NCI-H1436 treated with DMSO at 0.1 percent for 48 hours (cell line): ENCODE results near the gene IL33.

ENCODE experiments used
- DNase-seq: peaks from one replicate; lab custom pipeline; 2025; lab: John Stamatoyannopoulos, UW

The IL33 gene

DNA sequence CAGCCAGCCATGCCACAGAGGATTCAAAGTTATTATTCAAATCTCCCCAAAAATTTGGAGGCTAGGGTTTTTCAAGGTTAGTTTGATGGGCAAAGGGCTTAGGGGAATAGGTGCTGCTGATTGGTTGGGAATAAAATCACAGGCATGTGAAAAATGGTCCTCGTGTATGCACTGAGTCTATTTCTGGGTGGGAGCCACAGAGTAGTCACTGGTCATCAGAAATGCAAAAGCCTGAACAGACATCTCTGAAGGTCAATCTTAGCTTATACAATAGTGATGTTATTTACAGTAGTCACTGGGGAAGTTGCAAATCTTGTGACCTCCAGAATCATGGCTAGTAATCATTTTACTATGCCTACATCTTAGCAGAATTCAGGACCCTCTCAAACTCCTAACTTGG, 1.3 kb downstream of the IL33 start:
- DNase-seq = no peak

DNA sequence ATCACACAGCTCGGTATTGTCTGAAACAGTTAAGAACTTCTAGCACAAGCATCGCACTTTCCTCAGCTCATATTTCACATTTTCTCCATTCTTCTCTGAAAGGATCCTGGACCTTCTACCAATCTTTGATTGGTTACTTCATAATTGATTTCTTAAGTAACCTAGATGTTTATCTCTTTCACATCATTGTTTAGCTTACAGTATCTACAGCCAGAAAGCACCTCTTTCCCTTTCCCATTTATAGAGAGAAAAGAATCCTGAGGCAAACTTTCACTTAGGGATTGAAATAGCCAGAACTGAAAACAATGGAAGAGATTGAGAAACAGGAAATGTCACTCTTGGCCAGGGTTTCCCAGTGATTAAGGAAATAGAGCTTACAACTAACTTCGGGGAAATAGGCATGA, 2.5 kb downstream of the IL33 start:
- no peak for DNase-seq

DNA sequence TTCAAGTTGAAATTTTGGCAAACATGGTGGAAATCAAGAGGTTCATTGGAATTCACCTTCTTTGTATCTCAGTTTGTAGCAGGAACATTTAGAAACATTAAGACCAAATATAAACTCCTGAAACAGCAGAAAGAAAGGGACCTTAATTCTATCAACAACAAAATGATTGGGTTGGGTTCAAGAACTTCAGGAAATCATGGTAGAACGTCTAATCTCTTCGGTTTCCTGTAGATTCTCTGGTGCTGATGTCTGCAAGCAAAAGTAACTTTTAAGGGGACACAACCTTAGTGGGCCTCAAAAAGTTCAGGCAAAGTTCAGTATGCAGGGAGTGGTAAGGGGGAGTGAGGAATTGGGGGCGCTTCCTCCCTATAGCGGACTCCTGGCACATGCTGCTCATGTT, 3.4 kb downstream of the IL33 start:
- DNase-seq = no peak

DNA sequence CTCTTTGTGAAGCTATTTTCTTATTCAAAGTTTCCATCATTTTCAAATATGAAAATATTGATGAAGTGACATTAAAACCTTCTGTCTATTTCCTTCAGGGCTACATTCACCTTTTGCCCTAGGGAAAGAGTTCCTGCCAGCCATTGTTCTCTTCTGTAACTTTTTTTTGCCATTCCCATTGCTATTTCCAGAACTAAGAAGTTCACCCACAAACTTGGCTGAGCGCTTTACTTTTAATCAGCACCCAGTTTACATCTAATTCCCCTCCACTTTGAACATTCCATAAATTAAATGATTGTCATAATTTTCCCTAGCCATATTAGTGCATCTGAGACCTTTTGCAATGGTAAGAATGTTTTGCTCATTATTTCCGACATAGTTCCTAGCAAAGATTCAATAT, 4.4 kb downstream of the IL33 start:
- no peak for DNase-seq

DNA sequence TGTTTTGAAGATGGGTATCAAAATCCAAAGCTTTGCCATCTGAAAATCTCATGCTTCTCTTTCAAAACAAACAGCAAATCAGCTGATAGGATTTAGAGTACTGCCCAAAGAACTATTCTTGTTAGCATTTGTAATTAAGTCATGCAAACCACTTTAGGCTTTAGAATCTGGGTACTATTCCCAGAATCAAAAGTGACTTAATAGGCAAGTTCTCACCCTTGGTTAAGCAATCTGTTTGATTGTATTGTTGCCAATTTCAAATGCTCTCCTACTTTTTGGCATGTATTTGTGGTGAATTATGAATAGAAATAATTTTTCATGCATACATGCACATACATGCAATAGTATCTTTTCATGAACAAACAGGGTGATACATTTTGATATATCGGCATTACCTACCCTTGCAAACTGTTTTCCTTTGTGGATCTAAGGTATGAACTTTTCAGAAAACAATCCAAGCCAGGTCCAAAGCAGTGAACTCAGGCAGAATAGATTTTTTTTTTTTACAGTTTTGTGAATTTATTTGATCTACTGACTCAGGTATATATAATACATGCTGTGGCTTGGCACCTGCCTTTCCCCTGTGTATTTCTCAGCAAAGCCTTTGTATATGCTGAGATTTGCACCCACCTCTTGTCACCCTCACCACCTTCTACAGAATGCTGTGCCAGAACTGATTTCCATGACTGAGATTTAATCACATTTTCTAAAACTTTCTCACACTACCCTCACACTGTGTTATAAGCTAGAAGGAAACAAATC, 9.0 kb downstream of the IL33 start:
- DNase-seq = no peak

DNA sequence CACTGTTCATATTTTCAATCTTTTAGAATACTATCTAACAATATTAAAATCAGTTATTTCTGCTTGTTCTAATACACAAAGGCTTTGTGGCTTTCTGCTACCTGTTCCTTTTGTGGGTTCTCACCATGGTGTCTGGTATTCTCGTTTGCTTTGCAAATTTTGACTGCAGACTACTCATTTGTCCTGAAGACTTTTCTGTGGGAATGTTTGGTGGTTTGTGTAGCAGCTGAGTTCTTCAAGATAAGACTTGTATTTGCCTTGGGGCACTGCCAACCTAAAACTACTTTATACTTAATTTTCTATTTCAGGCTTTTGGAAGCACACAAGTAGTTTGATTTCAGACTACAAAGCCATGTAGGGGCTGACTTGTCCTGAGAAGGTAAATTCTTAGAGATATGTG, 11.1 kb downstream of the IL33 start:
- DNase-seq = no peak

DNA sequence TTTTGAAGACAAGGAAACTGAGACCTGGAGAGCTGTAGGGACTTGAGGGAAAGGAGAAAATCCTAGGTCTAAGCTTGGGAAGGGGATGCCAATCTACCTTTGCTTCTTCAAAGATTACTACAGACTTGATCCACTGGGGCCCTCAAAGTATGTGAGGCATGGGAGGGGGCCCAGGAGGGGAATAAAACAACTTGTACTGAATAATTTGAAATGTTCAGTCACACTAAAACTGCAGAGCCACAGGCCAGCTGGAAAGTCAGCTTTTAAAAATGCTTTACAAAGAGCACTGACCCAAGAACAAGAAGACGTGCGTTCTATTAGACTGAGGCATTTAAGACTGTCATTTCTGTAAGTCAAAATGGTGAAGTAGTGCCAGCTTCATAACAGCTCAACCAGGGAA, 13.6 kb downstream of the IL33 start:
- DNase-seq = no peak

DNA sequence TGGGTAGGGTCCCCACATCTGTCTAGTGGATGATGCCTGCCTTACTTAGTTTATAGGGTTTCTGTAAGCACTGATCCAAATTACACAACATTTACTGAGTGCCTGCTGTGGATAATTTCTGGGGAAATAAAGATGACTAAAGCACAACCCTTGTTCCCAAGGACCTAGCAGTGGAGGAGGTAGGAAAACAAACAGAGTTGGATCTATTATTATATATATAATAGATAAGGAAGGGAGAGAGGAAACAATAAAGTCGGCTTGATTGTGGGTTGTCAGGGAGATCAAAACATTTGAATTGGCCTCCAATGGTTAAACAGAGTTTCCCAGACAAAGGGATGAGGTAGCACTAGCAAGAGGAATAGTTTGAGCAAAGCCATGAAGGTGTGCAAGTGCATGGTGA, 14.0 kb downstream of the IL33 start:
- DNase-seq = no peak

DNA sequence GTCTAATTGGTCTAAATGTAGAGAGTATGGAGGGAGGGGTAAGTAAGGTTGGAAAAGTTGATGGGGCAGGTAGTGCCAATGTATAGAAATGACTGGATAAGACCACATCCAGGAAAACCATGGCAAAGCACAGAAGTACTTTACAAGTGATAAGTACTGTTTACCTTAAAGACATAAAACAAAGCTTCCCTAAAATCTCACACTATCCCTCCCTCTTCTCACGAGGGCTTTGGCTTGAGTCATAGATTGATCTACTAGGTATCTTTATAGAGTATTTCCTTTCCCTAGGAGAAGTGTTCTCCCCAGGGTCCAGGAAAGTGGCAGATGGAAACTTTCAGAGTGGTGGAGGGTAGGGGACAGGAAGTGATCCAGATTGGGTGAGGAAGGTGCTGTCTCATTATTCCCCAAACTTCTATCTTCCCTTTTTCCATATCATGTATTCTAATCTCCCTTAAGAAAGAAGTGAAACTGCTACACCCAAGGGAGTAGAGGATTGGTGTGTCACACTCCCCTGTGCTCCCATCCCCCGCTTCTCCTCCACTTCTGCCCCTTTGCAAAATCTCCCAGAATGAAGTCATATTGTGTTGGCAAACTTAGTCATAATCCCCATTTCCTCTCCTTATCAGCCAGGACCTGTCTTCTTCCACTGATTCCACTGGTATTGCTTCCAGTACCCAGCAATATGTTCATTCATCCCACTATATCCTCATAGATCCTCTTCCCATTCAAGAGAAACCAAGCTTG, 14.6 kb downstream of the IL33 start:
- no peak for DNase-seq

DNA sequence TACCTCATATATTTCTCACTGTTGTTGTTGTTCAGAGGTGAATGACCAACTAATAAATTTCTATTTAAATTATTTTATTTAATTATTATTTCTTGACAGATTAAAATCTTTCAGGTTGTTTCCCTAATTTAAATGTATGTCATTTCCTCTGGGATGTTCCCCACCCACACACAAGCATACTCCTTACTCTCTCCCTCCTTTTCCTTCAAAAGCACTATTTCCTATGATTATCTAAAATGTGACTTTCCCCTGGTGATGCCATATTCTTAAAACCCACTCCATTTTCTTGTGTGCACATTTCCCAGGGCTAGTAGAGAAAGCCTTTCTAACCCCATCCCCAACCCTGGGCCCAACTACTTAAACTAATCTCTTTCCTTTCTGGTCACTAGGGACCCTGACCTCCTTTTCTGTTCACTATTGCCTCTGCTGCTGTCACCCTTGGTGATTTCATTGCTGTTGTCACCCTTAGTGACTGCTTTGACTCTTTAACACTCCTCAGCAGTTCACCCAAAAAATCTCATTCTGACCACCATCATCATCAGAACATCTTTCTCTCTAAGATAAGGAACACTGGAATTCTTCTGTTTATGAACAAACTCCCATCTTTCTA, 16.8 kb downstream of the IL33 start:
- no peak for DNase-seq

DNA sequence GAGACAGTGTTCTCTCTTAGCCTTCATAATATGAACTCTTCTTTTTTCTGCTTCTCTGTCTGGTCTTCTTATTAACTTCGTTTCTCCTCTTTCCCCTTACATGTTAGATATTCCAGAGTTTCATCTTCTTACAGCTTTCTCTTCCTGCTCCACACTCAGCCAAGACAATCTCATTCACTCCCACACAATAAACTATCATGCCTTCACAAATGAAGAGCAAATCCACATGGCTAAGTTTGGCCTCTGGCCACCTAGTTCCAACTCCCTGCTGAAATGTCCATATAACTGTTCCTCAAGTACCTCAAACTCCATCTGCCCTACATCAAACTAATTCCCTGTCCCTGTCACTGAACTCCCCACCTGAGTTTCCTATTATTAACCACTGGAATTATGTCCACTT, 18.4 kb downstream of the IL33 start:
- DNase-seq = no peak

DNA sequence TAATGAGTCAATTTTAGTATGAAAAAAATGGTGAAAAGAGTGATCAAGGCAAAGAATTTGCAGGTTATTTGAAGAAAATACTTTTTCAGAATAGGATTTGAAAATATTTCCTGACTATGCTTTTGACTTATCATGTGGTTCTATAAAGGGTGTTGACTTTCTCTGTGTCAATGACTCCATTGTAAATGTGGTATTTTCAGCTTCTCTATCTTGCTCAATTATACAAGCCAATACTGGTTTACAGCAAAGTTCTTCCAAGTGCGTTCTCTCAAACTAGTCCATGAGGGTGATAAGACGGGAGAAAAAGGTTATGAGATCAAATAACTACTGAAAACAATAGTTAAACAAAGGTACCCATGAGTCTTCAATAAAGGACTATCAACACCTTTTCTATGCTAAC, 21.7 kb downstream of the IL33 start:
- DNase-seq = no peak

DNA sequence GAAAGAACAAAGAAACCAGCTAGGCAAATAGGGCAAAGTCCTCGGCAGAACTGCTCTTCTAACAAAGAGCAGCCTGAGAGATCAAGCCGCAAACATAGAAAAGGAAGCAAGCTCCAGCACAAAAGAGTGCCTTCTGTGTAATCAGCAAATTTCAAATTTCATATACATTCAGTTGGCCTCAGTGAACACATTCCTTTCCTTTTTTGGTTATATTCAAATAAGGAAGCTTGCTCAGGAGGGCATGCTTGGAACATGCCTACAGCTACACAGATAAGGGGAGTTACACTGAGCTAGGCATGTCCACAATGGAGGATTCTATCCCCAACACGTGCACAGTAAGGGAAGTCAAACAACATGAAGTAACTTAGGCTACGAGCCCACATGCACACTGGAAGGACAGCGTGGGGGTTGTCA, 23.4 kb downstream of the IL33 start:
- no peak for DNase-seq

DNA sequence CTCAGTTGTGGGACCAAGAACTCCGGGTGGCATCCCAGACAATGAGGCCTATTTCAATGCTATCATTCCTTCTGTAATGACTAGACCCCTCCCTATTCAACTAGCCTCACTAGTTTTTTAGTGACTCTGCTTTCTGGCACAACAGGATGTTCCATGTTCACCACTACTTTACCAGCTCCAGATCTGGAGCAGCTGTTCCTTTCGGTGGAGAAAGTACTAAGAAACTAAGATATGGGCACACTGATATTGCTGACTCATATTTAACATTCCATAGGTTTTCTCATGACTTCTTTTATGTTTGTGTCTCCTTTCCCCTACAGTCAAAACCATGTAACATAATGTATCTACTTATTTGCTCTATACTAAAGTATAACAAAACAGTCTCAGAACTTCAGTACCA, 24.1 kb downstream of the IL33 start:
- no peak for DNase-seq

DNA sequence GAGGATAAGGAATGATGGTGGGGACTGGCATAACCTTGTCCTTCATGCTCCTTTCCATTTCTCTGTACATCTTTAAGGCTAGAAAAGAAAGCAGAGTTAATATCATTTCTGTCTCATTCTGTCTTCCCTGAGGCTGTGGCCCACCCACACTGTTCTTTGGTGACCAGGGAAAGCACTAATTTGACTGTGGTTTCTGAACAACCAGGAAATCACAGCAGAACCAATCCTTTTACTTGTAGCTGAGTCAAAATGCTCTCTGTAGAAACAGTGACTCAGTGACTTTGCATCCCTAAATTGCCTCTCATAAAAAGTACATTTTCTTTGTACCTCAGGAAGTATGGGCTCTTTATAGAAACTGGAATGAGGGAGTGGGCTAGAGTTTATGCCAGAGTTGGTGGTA, 28.1 kb downstream of the IL33 start:
- no peak for DNase-seq

DNA sequence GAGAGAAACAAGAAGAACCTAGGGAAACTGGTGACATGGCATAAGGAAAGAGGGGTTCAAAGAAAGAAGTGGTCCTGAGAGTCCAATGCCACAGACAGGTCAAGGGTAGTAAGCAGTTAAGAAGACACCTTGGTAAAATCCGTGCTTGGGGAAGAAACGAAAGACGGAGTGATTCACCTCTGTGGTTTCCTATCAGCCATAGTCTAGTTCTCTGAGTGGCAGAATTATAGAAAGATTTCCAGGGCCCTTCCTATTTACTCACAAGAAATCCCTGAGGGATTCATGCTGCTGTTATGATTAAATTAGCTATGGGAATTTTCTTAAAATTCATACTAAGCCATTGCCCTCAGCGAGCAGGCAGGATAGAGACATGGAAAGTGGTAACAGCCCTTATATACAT, 31.7 kb downstream of the IL33 start:
- DNase-seq = no peak

DNA sequence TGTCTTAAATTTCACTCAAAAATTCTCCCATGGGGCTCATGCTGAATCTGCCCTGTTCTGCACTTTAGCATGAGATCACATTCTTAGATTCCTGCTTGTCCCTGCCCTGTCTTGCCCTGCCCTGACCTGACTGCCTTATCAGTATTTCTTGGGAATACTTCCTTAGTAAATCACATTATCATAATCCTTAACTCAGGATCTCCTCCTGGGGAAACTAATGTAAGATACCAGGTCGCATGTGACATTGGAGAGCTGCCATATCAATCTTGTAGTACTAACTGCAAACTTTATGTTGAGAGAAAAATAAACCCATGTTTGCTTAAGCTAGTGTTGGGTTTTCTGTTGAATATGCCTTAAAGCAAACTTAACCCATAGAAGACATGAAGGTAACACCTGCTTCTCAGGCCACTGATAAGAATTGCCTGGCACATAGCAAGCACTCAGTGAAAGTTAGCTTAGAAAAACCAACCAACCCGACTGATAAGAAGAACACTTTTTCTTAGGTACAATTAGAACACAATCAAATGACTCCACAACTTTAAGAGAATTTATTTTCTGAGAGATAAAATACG, 53.3 kb downstream of the IL33 start:
- no peak for DNase-seq

DNA sequence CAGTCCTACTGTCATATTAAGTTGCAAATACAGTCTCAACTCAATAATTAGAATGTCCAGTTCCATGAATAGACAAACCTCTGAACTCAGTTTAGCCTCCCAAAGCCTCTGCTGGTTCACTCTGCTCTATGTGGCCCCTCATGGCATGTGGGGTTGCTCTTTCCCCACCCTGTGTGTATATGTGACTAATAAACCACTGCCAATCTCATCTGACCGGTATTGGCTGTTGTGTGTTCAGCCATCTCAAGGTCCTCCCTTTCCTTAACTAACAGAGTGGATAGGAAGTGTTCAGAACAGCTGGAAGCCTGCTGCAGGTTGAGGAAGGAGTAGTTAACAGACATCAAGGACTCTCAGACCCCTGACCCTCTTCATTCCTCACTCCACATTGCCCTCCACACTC, 55.3 kb downstream of the IL33 start:
- no peak for DNase-seq

DNA sequence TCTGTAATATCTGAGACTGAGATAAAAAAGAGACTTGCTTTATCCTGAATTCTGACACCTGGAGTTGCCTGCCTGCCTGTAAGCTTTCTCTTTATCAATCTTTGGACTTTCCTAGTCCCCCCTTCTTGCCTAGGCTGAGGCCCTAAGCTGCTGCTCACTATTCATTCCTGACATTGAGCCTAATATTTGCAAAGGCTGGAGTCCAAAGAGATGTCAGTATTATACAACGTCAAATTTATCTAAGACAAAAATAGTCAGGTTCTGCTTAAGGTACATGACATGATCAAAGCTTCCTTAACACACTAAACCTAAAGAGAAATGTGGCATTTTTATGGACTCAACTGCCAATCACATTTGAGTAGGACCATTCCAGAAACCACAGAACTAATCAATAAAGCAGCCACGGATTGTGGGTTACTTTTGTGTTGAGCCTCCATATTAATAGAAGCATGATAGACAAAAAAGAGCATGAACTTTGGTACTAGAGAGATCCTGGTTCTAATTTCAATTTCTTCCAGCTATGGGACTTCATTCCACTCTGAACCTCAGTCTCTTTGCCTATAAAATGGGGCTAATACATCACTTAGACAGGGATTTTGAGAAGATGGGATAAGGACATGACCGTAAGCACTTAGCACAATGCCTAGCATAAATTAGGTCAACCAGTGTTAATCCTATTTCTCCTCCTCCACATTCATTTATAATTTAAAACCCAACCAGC, 56.1 kb downstream of the IL33 start:
- DNase-seq = no peak

DNA sequence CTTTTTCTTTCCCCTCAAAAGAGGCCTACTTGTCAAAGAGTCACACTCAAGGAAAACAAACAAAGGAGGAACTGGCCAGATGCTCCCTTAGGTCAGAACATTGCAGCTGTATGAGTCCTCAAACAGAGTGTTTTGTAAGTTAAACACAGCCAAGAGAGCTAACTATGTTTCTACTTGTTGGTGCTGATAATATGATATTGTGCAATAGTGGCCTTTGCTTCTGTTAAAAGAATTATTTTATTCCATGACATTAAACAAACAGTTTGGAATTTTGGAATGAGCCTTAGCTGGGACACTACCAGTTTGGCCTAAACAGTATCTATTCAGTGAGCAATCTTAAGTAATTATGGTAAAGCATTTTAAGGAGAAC, 56.6 kb downstream of the IL33 start:
- no peak for DNase-seq

DNA sequence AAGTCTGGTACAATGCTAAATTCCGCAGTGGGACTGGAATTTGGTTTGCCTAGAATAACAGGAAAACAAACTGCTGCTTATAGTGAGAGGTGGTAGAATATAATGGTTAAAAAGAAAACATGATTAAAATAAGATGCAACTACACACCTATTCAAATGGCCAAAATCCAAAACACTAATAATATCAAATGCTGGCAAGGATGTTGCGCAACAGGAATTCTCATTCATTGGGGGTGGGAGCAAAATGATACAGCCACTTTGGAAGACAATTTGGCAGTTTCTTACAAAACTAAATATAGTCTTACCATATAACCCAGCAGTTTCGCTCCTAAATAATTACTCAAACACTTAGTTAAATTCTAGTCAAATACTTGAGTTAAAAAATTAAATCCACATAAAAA, 61.8 kb downstream of the IL33 start:
- no peak for DNase-seq

DNA sequence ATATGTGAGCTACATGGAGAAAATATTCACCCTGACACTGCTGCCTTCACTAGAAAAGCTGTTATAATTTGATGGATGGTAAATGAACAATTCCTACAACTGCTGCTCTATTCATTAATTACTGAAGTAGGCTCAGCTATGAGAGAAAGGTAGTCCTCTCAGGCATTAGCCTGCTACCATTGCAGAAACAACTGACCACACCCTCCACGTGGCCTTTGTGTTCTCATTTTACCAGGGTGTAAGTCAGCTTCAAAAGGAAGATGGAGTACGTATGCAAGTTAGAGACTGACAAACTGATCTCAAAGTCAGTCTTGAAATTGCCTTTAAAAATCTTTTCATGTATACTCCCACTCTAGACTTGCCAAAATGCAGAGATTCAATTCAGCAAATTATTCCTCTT, 86.3 kb downstream of the IL33 start:
- no peak for DNase-seq

DNA sequence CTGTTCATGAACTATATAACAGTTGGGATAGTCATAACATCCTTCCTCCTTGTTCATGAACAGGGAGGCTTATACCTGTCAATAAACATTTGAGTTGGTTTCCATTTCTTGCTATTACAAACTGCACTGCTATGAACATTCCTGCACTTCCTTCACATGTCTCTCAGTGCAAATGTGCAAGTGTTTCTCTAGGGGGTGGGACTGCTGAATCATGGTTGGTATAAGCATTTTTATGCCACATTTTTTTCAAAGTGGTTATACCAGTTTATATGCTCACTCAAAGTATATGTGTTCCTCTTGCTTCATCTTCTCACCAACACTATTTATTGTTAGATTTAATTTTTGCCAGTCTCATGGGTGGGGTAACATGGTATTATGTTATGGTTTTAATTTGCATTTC, 86.8 kb downstream of the IL33 start:
- no peak for DNase-seq
